C4-2B (cell line): ENCODE results near the gene ZNF423.

Experiments
- ZFX ChIP-seq: fragments of 450-650 bp; IDR thresholded peaks from 2 replicates; pipeline ENCODE4 v1.6.1; 2017
- TF ChIP-seq, protein P1 (sequence below): fragments of 450-650 bp; conservative IDR thresholded peaks from 2 replicates; pipeline ENCODE4 v1.5.1; 2017; ENCODE audit warnings: mild to moderate bottlenecking

DNA sequence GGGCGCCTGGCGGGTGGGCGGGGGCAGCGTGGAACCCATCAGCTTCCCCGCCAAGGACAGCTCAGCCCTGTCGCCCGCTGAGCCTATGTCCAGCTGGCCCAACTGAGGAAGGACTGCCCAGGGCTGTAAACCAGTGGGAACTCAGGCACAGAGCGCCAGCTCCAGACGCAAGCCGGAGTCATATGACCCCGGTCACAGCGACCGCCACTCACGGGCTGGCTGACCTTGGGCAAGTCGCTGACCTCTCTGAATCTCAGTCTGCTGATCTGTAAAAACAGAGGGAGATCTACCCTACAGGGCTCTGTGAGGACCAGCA, 312.3 kb downstream of the ZNF423 start:
- TF ChIP-seq, protein P1, sequence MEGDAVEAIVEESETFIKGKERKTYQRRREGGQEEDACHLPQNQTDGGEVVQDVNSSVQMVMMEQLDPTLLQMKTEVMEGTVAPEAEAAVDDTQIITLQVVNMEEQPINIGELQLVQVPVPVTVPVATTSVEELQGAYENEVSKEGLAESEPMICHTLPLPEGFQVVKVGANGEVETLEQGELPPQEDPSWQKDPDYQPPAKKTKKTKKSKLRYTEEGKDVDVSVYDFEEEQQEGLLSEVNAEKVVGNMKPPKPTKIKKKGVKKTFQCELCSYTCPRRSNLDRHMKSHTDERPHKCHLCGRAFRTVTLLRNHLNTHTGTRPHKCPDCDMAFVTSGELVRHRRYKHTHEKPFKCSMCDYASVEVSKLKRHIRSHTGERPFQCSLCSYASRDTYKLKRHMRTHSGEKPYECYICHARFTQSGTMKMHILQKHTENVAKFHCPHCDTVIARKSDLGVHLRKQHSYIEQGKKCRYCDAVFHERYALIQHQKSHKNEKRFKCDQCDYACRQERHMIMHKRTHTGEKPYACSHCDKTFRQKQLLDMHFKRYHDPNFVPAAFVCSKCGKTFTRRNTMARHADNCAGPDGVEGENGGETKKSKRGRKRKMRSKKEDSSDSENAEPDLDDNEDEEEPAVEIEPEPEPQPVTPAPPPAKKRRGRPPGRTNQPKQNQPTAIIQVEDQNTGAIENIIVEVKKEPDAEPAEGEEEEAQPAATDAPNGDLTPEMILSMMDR, result no peak
- TF ChIP-seq ZFX, result no peak
